AG04450 (cell line): Measurements from ENCODE around the gene D2HGDH. TPM values are rescaled to one million over a fixed set of nuclear protein-coding genes. Genes with fewer than 3 reads are reported as not detected.
"Not testable (repeated sequence)": the region's sequence is repeated elsewhere in the genome, so short reads cannot be mapped to it uniquely, and the experiment has no call there.

Experiments
- CTCF ChIA-PET: fragments of 300-600, 350-600 bp; formaldehyde crosslinking; extraction: SDS; loops from one replicate; lab custom pipeline; 2022; ENCODE audit warnings: antibody characterized with exemption, inconsistent platforms; lab: Charles Lee
- POLR2A ChIA-PET: fragments of 350-600 bp; formaldehyde crosslinking; extraction: SDS; loops from one replicate; lab custom pipeline; 2021; ENCODE audit warnings: antibody characterized with exemption, inconsistent platforms; lab: Yijun Ruan, JAX
- DNase-seq: peaks from one replicate; pipeline ENCODE4 v3.0.0-alpha.2; 2011; ENCODE audit warnings: low read depth, low spot score
- H3K27ac ChIP-seq: one replicate; pipeline ENCODE4 v1.5.1; 2012; ENCODE audit warnings: low read depth, low read length, control low read depth
- H3K27me3 ChIP-seq: one replicate; pipeline ENCODE4 v1.6.0; 2012; ENCODE audit warnings: low read length; ENCODE audit not compliant: control insufficient read depth, insufficient read depth
- H3K4me3 ChIP-seq: 2 replicates; pipeline ENCODE4 v1.5.1; 2011; ENCODE audit warnings: mild to moderate bottlenecking, low read depth, low read length, control low read depth
- H3K9me3 ChIP-seq: 2 replicates; pipeline ENCODE4 v1.5.1; 2012; ENCODE audit warnings: low read length; ENCODE audit not compliant: control insufficient read depth, insufficient read depth
- polyA plus RNA-seq: library from polyadenylated mRNA; depleted of rRNA; stranded (reverse); fragments of >200 nt; gene quantifications from 2 replicates; pipeline ENCODE4 v1.2.3, GENCODE V29; 2011
- TF ChIP-seq, protein P1 (sequence below): IDR thresholded peaks from 2 replicates; pipeline ENCODE4 v1.5.1; 2011; ENCODE audit warnings: low read depth, low read length, control low read depth, inconsistent platforms

D2HGDH gene
- polyA plus RNA-seq, 1 experiment, result 7.3 TPM

DNA sequence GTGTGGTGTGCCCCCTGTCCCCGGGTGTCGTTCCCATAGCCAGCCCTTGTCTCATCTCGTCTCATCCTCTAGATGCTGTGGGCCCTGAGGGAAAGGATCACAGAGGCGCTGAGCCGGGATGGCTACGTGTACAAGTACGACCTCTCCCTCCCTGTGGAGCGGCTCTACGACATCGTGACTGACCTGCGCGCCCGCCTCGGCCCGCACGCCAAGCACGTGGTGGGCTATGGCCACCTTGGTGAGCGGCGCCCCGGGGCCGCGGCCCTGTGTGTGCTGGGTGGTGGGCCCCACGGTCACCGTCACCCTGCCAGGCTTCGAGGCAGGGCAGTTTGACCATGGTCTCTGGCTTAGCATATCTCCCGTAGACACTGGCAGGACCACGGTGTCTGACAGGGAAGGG, 21.3 kb downstream of the D2HGDH start:
- Histone ChIP-seq H3K27ac (no peak overlapping the region), H3K4me3 (no peak overlapping the region), H3K27me3 (no peaks in the 10 kb centered on the region), H3K9me3 (peaks cover 8% of the 10 kb centered on the region)
- CTCF ChIA-PET, result no interaction called here
- POLR2A ChIA-PET, result no interaction called here
- no peak for DNase-seq
- TF ChIP-seq, protein P1, sequence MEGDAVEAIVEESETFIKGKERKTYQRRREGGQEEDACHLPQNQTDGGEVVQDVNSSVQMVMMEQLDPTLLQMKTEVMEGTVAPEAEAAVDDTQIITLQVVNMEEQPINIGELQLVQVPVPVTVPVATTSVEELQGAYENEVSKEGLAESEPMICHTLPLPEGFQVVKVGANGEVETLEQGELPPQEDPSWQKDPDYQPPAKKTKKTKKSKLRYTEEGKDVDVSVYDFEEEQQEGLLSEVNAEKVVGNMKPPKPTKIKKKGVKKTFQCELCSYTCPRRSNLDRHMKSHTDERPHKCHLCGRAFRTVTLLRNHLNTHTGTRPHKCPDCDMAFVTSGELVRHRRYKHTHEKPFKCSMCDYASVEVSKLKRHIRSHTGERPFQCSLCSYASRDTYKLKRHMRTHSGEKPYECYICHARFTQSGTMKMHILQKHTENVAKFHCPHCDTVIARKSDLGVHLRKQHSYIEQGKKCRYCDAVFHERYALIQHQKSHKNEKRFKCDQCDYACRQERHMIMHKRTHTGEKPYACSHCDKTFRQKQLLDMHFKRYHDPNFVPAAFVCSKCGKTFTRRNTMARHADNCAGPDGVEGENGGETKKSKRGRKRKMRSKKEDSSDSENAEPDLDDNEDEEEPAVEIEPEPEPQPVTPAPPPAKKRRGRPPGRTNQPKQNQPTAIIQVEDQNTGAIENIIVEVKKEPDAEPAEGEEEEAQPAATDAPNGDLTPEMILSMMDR, result no peak

- ChIA-PET POLR2A (no interaction called here), CTCF (no interaction called here)
- Histone ChIP-seq H3K27me3 (no peaks in the 10 kb centered on the region), H3K4me3 (no peak overlapping the region), H3K9me3 (peaks cover 8% of the 10 kb centered on the region), H3K27ac (no peak overlapping the region)
- DNase-seq, result no peak
- TF ChIP-seq, protein P1, result no peak
Measured at GRCh38 chr2:241759067-241759807, 24.8 kb downstream of the D2HGDH start.

DNA sequence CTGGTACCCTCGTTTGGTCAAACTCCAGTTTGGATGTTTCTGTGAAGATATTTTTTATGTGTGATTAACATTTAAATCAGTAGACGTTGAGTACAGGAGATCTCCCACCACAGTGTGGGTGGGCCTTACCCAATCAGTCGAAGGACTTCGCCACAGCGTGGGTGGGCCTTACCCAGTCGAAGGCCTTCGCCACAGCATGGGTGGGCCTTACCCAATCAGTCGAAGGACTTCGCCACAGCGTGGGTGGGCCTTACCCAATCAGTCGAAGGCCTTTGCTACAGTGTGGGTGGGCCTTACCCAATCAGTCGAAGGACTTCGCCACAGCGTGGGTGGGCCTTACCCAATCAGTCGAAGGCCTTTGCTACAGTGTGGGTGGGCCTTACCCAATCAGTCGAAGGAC, 25.5 kb downstream of the D2HGDH start:
- POLR2A ChIA-PET, CTCF ChIA-PET: not testable (repeated sequence)

DNA sequence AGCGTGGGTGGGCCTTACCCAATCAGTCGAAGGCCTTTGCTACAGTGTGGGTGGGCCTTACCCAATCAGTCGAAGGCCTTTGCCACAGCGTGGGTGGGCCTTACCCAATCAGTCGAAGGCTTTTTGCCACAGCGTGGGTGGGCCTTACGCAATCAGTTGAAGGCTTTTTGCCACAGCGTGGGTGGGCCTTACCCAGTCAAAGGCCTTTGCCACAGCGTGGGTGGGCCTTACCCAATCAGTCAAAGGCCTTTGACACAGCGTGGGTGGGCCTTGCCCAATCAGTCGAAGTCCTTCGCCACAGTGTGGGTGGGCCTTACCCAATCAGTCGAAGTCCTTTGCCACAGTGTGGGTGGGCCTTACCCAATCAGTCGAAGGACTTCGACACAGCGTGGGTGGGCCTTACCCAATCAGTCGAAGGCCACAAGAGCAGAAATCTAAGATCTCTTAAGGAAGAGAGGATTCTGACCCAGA, 25.9 kb downstream of the D2HGDH start:
- ChIA-PET CTCF (no interaction called here), POLR2A (no interaction called here)
- TF ChIP-seq, protein P1, result no peak
- Histone ChIP-seq H3K27ac (no peak overlapping the region), H3K4me3 (no peak overlapping the region), H3K9me3 (peaks cover 8% of the 10 kb centered on the region), H3K27me3 (no peaks in the 10 kb centered on the region)
- DNase-seq, result no peak

More for the DNA sequence above, 25.5 kb downstream of the D2HGDH start:
- not testable (repeated sequence) for H3K9me3 ChIP-seq, H3K27me3 ChIP-seq, DNase-seq, H3K27ac ChIP-seq, H3K4me3 ChIP-seq

GRCh38 chr2:241762321-241762932, 28.0 kb downstream of the D2HGDH start:
- Histone ChIP-seq H3K4me3 (no peak overlapping the region), H3K27ac (no peak overlapping the region), H3K9me3 (peaks cover 8% of the 10 kb centered on the region), H3K27me3 (no peaks in the 10 kb centered on the region)
- ChIA-PET POLR2A (no interaction called here), CTCF (interaction anchor here (1.2 kb wide), 1 partner anchor 116 kb away, joined by 3 read pairs; no protein-coding TSS in a partner anchor)
- no peak for DNase-seq
- TF ChIP-seq, protein P1, result no peak
